NB4 (cell line): ENCODE results near the gene SLC25A28.
"Not testable (repeated sequence)": the region's sequence is repeated elsewhere in the genome, so short reads cannot be mapped to it uniquely, and the experiment has no call there.

Experiments
- DNase-seq: peaks from one replicate; pipeline ENCODE4 v3.0.0; 2010; ENCODE audit warnings: low read depth
- H3K4me3 ChIP-seq: one replicate; pipeline ENCODE4 v1.5.1; 2011; ENCODE audit warnings: mild to moderate bottlenecking, low read depth, low read length, moderate library complexity
- MYC ChIP-seq: IDR thresholded peaks from 2 replicates; pipeline ENCODE4 v1.6.1; 2011; ENCODE audit warnings: low read depth, low read length
- POLR2A ChIP-seq: IDR thresholded peaks from 2 replicates; pipeline ENCODE4 v1.6.1; 2011; ENCODE audit warnings: mild to moderate bottlenecking; ENCODE audit not compliant: insufficient read length; ENCODE audit errors: extremely low read depth
- TF ChIP-seq, protein P1 (sequence below): IDR thresholded peaks from one replicate; pipeline ENCODE4 v1.5.1; 2012; ENCODE audit warnings: low read depth, low read length
- TF ChIP-seq, protein P2 (sequence below): IDR thresholded peaks from 2 replicates; pipeline ENCODE4 v1.6.1; 2011; ENCODE audit warnings: low read depth, low read length

SLC25A28 gene

DNA sequence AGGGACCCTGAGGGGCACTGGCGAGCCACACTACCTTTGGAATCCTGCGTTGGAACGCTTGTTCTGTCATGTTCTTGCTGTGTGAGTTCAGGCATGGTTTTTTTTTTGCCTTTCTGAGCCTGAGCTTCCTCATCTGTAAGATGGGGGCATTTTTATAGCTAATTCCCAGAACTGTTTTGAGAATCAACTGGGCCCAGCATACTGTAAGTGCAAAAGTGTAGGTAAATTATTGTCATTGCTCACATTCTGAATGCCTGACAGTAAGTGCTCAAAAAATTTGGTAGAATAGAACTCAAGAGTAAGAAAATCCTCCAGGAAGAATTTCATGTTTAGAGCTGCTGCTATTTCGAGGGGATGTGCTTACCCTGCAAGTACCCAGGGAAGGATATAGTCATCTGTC, 22.2 kb downstream of the SLC25A28 start:
- DNase-seq: no peak
- no peak overlapping the region for H3K4me3 ChIP-seq
- TF ChIP-seq, protein P1, sequence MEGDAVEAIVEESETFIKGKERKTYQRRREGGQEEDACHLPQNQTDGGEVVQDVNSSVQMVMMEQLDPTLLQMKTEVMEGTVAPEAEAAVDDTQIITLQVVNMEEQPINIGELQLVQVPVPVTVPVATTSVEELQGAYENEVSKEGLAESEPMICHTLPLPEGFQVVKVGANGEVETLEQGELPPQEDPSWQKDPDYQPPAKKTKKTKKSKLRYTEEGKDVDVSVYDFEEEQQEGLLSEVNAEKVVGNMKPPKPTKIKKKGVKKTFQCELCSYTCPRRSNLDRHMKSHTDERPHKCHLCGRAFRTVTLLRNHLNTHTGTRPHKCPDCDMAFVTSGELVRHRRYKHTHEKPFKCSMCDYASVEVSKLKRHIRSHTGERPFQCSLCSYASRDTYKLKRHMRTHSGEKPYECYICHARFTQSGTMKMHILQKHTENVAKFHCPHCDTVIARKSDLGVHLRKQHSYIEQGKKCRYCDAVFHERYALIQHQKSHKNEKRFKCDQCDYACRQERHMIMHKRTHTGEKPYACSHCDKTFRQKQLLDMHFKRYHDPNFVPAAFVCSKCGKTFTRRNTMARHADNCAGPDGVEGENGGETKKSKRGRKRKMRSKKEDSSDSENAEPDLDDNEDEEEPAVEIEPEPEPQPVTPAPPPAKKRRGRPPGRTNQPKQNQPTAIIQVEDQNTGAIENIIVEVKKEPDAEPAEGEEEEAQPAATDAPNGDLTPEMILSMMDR: no peak
- TF ChIP-seq MYC (no peak), POLR2A (no peak)
- TF ChIP-seq, protein P2, sequence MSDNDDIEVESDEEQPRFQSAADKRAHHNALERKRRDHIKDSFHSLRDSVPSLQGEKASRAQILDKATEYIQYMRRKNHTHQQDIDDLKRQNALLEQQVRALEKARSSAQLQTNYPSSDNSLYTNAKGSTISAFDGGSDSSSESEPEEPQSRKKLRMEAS: no peak

DNA sequence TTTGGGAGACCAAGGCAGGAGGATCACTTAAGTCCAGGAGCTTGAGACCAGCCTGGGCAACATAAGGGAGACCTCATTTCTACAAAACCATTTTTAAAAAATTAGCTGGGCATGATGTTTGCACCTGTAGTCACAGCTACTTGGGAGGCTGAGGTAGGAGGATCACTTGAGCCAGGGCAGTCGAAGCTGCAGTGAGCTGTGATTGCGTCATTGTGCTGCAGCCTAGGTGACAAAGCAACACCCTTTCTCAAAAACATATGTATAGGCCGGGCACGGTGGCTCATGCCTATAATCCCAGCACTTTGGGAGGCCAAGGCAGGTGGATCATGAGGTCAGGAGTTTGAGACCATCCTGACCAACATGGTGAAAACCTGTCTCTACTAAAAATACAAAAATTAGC, 23.5 kb downstream of the SLC25A28 start:
- DNase-seq, H3K4me3 ChIP-seq: not testable (repeated sequence)

GRCh38 chr10:99595770-99596465, 24.3 kb downstream of the SLC25A28 start:
- H3K4me3 ChIP-seq: no peak overlapping the region
- DNase-seq: no peak
- TF ChIP-seq, protein P2: no peak
- TF ChIP-seq POLR2A: no peak
- TF ChIP-seq, protein P1: no peak
- no peak for TF ChIP-seq MYC

DNA sequence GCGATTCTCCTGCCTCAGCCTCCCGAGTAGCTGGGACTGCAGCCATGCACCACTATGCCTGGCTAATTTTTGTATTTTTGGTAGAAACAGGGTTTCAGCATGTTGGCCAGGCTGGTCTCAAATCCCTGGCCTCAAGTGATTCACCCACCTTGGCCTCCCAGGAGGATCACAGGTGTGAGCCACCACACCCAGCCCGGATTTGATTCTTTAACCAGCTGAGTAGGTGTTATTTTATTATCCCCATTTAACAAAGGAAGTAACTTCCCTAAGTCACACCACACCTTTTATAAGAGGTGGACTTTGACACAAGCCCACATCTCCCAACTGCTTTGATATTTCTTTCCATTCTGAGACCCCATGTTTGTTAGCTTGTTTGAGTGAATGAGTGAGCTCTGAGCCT, 25.0 kb downstream of the SLC25A28 start:
- DNase-seq: no peak
- H3K4me3 ChIP-seq: no peak overlapping the region
- no peak for TF ChIP-seq POLR2A
- TF ChIP-seq, protein P2: no peak
- TF ChIP-seq, protein P1: no peak
- no peak for TF ChIP-seq MYC

DNA sequence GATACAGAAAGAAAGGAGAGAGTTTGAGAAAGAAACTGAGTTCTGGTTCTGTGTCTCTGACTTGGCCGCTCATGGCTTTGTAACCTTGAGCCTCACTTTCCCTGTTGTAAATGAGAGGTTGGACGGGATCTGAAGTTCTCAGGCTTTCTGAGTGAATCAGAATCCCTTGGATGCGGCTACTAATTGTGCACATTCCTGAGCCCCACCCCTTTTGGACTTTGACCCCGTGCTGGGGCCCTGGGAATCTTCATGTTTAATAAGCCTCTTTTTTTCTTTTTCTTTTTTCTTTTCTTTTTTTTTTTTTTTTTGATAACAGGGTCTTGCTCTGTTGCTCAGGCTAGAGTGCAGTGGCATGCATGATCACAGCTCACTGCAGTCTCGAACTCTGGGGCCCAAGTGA, 26.9 kb downstream of the SLC25A28 start:
- TF ChIP-seq, protein P1: no peak
- TF ChIP-seq, protein P2: no peak
- TF ChIP-seq POLR2A (no peak), MYC (no peak)
- DNase-seq: no peak

DNA sequence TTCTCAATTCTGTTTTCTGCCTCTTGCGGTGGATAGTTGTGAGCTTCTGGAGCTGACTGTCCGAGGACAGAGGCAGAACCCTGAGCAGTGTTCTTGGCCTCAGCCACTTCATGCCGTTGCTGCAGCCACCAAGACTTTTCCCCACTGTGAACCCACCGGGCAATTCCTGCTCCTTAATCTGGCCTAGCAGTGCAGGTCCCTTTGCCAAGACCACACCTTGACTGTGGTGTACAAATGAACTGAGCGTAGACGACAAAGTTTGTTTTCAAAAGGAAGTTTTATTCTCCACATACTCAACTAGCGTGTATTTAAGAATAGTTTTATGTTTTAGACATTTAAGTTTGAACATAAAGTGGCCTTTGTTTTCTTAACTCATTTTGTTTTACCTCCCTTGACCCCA, 29.4 kb downstream of the SLC25A28 start:
- no peak overlapping the region for H3K4me3 ChIP-seq
- no peak for DNase-seq
- TF ChIP-seq POLR2A: no peak
- TF ChIP-seq, protein P1: no peak
- TF ChIP-seq, protein P2: no peak
- no peak for TF ChIP-seq MYC

More for the DNA sequence above, 26.9 kb downstream of the SLC25A28 start:
- H3K4me3 ChIP-seq: no peak overlapping the region
